Purkinje cell (primary cell): ENCODE results near the gene CAMKMT. TPM values are rescaled to one million over a fixed set of nuclear protein-coding genes. Genes with fewer than 3 reads are reported as not detected.

ENCODE experiments used
- polyA plus RNA-seq: library from polyadenylated mRNA; unstranded; fragments of >200 nt; fragmentation: Nextera tagmentation; gene quantifications from 2 replicates; pipeline ENCODE4 v1.2.1, GENCODE V29; 2014

The CAMKMT gene
- 10.5 and 18.5 TPM in 2 replicates for polyA plus RNA-seq

DNA sequence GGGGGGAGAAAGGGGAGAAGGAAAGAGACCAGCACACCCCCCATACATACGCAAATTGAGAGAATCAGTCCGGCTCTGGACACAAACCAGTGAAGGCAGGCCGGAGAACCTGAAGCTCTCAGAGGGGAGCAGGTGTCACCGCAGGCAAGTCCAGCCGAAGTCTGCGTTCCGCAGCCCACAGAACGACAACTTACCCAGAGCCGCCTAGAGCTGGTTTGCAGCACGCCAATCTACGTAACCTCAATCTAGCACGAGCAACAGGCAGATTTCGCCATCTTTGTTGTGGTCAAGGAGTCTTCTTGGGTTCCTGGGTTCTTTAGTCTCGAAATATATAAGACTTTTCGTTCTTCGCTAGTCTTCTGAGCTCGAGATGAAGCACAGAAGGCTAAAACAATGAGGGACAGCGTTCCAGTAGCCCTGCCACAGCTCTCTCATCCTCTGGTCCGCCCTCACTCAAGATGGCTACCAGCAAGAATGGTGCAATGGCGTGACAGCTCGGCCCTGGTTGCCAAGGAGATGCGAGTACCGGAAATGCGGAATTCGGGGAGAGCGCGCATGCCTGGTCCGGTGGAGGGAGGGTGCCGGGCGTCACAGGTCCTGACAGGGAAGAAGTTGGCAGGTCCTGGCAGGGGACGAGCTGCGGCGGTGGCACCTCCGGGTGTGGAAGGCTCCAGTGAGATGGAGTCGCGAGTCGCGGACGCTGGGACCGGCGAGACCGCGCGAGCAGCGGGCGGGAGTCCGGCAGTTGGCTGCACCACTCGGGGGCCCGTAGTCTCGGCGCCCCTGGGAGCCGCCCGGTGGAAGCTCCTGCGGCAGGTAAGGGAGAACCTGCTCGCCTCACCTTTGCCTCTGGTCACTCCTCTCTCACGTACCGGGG, at the start of gene CAMKMT, which contains the start of gene PREPL:
Gene CAMKMT, plus strand, starts transcription at position 618 of the 877 bp plus-strand sequence.
Gene PREPL, minus strand, starts transcription at position 165 of the 877 bp plus-strand sequence. CDS start 15,152 bp downstream, outside the sequence.

Other genes with a start within 250 kb of the CAMKMT start
- gene PPM1B, start 193.1 kb upstream of the CAMKMT start, polyA plus RNA-seq = 499 and 652 TPM in 2 replicates
- 1.1 and 3.3 TPM in 2 replicates for gene SLC3A1, start 86.5 kb upstream of the CAMKMT start, polyA plus RNA-seq
- 248 and 260 TPM in 2 replicates for gene PREPL, start 453 bp upstream of the CAMKMT start, polyA plus RNA-seq